GM12875 (cell line): Measurements from ENCODE around the gene ZNF644.

Source experiments
- H3K4me3 ChIP-seq: one replicate; pipeline ENCODE4 v1.5.1; 2011; ENCODE audit warnings: low read depth, low read length, control low read depth
- CTCF ChIP-seq: IDR thresholded peaks from 2 replicates; pipeline ENCODE4 v1.5.1; 2011; ENCODE audit warnings: low read depth, mild to moderate bottlenecking, control low read depth, inconsistent platforms, low read length, moderate library complexity, borderline replicate concordance; ENCODE audit not compliant: insufficient read depth

The ZNF644 gene

DNA sequence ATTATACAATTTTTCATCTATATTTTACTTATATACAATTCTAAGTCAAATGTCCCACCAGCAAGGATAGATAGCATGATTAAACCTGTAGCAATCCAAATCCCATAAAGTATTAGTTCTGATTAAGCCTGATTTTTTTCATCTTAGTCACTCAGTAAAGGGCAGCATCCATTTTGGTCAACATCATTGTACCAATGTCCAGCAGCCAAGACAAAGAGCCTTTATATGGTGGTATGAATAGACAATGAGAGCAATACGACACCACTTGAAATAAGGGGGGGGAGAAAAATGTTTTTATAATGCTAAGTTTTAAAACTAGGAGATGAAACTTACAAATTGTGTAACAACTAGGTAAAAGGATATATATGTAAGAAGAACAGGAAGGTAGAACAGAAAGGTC lies 7.4 kb downstream of the ZNF644 start:
- no peak for TF ChIP-seq CTCF
- H3K4me3 ChIP-seq, result no peak overlapping the region

- H3K4me3 ChIP-seq, result no peak overlapping the region
- TF ChIP-seq CTCF, result no peak
These were observed 8.5 kb downstream of the ZNF644 start for GRCh38 chr1:91013302-91013701.

DNA sequence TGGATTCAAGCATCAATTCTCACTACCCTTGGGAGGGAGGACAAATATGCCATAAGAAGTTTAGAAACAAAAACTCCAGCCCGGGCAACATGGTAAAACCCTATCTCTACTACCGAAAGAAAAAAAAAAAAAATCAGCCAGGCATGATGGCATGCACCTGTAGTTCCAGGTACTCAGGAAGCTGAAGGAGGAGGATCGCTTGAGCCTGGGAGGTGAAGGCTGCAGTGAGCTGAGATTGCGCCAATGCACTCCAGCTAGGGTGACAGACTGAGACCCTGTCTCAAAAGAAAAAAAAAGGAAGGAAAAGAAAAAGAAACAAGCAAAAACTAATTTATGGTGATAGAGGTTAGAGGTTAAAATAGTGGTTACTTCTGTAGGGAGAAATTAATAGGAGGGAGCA lies 9.6 kb downstream of the ZNF644 start:
- H3K4me3 ChIP-seq, result no peak overlapping the region
- TF ChIP-seq CTCF, result no peak

GRCh38 chr1:91011726-91012125 lies 10.1 kb downstream of the ZNF644 start:
- H3K4me3 ChIP-seq, result no peak overlapping the region
- TF ChIP-seq CTCF, result no peak

DNA sequence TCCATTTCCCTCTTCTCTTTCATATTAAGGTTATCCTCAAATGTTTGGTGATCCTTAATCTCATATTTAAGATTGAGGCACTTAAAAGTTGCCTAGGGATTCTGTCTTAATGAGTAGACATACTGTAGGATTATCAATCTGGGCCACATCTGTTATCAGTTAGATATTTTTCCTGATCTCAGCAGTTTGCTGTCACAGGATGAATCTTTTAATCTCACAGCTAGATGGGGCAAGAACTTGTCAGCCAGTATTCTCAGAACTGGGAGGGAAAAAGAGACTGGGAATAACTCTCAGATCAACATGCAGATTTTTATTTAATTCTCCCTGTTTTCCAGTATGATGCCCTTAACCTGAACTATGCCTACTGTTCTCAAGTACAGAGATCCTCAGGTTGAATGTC lies 14.0 kb downstream of the ZNF644 start:
- H3K4me3 ChIP-seq, result no peak overlapping the region
- TF ChIP-seq CTCF, result no peak

DNA sequence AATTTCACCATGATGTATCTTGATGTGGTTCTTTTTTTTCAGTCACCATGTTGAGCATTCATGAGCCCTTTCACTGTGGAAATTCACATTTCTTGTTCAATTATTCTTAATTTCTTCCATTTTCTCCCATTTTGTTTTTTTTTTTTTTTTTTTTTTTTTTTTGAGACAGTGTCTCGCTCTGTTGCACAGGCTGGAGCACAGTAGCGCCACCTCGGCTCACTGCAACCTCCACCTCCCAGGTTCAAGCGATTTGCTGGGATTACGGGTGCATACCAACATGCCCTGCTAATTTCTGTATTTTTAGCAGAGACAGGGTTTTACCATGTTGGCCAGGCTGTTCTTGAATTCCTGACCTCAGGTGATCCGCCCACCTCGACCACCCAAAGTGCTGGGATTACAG lies 14.7 kb downstream of the ZNF644 start:
- no peak for TF ChIP-seq CTCF
- H3K4me3 ChIP-seq, result no peak overlapping the region

DNA sequence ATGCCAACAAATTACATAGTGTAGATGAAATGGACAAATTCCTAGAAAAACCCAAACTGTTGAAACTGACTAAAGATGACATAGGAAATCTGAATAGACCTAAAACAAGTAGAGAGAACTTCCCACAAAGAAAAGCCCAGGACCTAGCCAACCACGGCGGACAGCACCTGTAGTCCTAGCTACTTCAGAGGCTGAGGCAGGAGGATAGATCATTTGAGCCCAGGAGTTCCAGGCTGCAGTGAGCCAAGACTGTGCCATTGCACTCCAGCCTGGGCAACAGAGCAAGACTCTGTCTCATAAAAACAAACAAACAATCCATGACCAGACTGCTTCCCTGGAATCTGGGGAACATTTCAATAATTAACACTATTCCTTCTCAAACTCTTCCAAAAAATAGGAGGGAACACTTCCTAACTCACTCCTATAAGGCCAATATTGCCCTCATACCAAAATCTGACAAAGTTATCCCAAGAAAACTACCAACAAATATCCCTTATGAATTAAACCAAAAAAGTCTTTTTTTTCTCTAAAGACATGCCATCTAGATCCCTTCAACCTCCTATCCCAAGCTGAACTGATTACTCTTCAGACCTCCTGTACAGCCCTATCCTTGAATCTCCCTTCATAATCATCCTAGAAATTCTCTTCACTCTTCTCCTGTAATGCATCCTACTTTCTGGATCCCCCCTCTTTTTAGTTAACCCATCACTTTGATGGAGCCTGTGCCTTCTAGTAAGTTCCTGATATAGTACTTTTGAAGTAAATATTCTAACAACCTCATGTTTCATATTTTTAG lies 15.5 kb downstream of the ZNF644 start:
- TF ChIP-seq CTCF, result no peak
- H3K4me3 ChIP-seq, result no peak overlapping the region
